ENCODE measurements around the gene DVL1. TPM values are rescaled to one million over a fixed set of nuclear protein-coding genes. Genes with fewer than 3 reads are reported as not detected.
A peak's percentile ranks its signal among the peaks of the same experiment; 100 is the strongest.

The DVL1 gene
- total and polyA plus RNA-seq, 9 of the 15 experiments (the other 6 are each of a cell fraction or from before 2014, with no cell fraction given): 0.62 to 135 (median 24.3) TPM

GRCh38 chr1:1344655-1345361 lies 4.4 kb downstream of the DVL1 start (continued):
- TF ChIP-seq HDAC8 (tag; IDR thresholded peaks at IDR 0.05) (no peak), FOXP1 (CRISPR knock-in tag; IDR thresholded peaks at IDR 0.05) (0 out of 2 replicates have a peak, but pooled peaks have one; percentile 70), TEAD1 (CRISPR knock-in tag; IDR thresholded peaks at IDR 0.05) (no peak), FOXM1 (IDR thresholded peaks at IDR 0.05; ENCODE audit: low read depth) (no peak), FOXM1 (CRISPR knock-in tag; IDR thresholded peaks at IDR 0.05; ENCODE audit: low read depth) (no peak), NCOA1 (IDR thresholded peaks at IDR 0.05; ENCODE audit: low read depth) (no peak), RFX5 (IDR thresholded peaks at IDR 0.05; ENCODE audit: low read depth, low read length) (no peak), NR1H2 (CRISPR knock-in tag; IDR thresholded peaks at IDR 0.05) (no peak), PRMT5 (CRISPR knock-in tag; IDR thresholded peaks at IDR 0.05) (no peak), BCOR (IDR thresholded peaks at IDR 0.05) (peak; percentile 36; the same call in 1 of the 2 replicates), FOXK1 (CRISPR knock-in tag; IDR thresholded peaks at IDR 0.05; ENCODE audit: borderline replicate concordance) (no peak), MXI1 (IDR thresholded peaks at IDR 0.05; ENCODE audit: low read depth, low read length) (no peak), KDM4B (IDR thresholded peaks at IDR 0.05; ENCODE audit: borderline replicate concordance in 2 of 2, low read depth in 1 of 2) (no peak), ZKSCAN8 (CRISPR knock-in tag; IDR thresholded peaks at IDR 0.05) (no peak), ELF1 (tag; IDR thresholded peaks at IDR 0.05) (no peak), BRF1 (IDR thresholded peaks at IDR 0.05; ENCODE audit: borderline replicate concordance, extremely low read depth, insufficient read length) (no peak), NR2F6 (CRISPR knock-in tag; IDR thresholded peaks at IDR 0.05) (no peak), KDM1A (IDR thresholded peaks at IDR 0.05) (peak in 1 of 2 experiments; percentile 41; a peak in 1 of 4 replicates), HDAC3 (IDR thresholded peaks at IDR 0.05; ENCODE audit: borderline replicate concordance, partially characterized antibody) (no peak), CREBBP (IDR thresholded peaks at IDR 0.05; ENCODE audit: low read depth, low read length) (no peak), ZFP30 (CRISPR knock-in tag; IDR thresholded peaks at IDR 0.05; ENCODE audit: borderline replicate concordance) (no peak), SMARCE1 (IDR thresholded peaks at IDR 0.05) (peak; percentile 43; the same call in 1 of the 2 replicates), TRIM25 (IDR thresholded peaks at IDR 0.05; ENCODE audit: borderline replicate concordance) (0 out of 2 replicates have a peak, but pooled peaks have one; percentile 54), ZNF561 (CRISPR knock-in tag; conservative IDR thresholded peaks at IDR 0.05) (no peak)
- TF ChIP-seq, protein P1, sequence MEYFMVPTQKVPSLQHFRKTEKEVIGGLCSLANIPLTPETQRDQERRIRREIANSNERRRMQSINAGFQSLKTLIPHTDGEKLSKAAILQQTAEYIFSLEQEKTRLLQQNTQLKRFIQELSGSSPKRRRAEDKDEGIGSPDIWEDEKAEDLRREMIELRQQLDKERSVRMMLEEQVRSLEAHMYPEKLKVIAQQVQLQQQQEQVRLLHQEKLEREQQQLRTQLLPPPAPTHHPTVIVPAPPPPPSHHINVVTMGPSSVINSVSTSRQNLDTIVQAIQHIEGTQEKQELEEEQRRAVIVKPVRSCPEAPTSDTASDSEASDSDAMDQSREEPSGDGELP (CRISPR knock-in tag; IDR thresholded peaks at IDR 0.05; ENCODE audit: borderline replicate concordance): peak; percentile 31; the same call in 1 of the 2 replicates
- TF ChIP-seq, protein P2, sequence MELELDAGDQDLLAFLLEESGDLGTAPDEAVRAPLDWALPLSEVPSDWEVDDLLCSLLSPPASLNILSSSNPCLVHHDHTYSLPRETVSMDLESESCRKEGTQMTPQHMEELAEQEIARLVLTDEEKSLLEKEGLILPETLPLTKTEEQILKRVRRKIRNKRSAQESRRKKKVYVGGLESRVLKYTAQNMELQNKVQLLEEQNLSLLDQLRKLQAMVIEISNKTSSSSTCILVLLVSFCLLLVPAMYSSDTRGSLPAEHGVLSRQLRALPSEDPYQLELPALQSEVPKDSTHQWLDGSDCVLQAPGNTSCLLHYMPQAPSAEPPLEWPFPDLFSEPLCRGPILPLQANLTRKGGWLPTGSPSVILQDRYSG (tag; conservative IDR thresholded peaks at IDR 0.05; ENCODE audit: low read depth): no peak
